Mesendoderm (in vitro differentiated cells): ENCODE data around the gene ADCY7.
"Not testable (repeated sequence)": the region's sequence is repeated elsewhere in the genome, so short reads cannot be mapped to it uniquely, and the experiment has no call there.

Experiments used
- DNase-seq: peaks from one replicate; pipeline ENCODE4 v3.0.0; 2013
- H2AK5ac ChIP-seq: 2 replicates; pipeline ENCODE4 v1.6.1; 2013; ENCODE audit warnings: low read length, inconsistent platforms
- H2BK120ac ChIP-seq: 2 replicates; pipeline ENCODE4 v1.6.1; 2013; ENCODE audit warnings: low read depth, mild to moderate bottlenecking, low read length, moderate library complexity, mixed read lengths
- H2BK15ac ChIP-seq: replicated peaks from 2 replicates; pipeline ENCODE4 v1.6.1; 2013; ENCODE audit warnings: low read depth, mild to moderate bottlenecking, moderate library complexity
- H2BK5ac ChIP-seq: 2 replicates; pipeline ENCODE4 v1.6.1; 2013; ENCODE audit warnings: low read length, inconsistent platforms
- H3K18ac ChIP-seq: 2 replicates; pipeline ENCODE4 v1.6.1; 2013; ENCODE audit warnings: mild to moderate bottlenecking, low read length, mixed read lengths
- H3K23ac ChIP-seq: one replicate; pipeline ENCODE4 v1.6.1; 2013; ENCODE audit warnings: low read length
- H3K27ac ChIP-seq: 2 replicates; pipeline ENCODE4 v1.5.1; 2013; ENCODE audit warnings: low read depth, mild to moderate bottlenecking, inconsistent platforms, low read length, moderate library complexity
- H3K27me3 ChIP-seq: 2 replicates; pipeline ENCODE4 v1.6.1; 2013; ENCODE audit warnings: low read length, control low read depth, mild to moderate bottlenecking, inconsistent platforms; ENCODE audit not compliant: insufficient read depth, poor library complexity
- H3K36me3 ChIP-seq: 2 replicates; pipeline ENCODE4 v1.6.1; 2013; ENCODE audit warnings: low read length, inconsistent platforms; ENCODE audit not compliant: control insufficient read depth, insufficient read depth
- H3K4ac ChIP-seq: one replicate; pipeline ENCODE4 v1.6.1; 2013; ENCODE audit warnings: low read depth, mild to moderate bottlenecking, low read length, moderate library complexity
- H3K4me1 ChIP-seq: 2 replicates; pipeline ENCODE4 v1.6.1; 2013; ENCODE audit warnings: low read depth, low read length, inconsistent platforms; ENCODE audit not compliant: control insufficient read depth
- H3K4me2 ChIP-seq: 2 replicates; pipeline ENCODE4 v1.6.1; 2013; ENCODE audit warnings: low read length
- H3K4me3 ChIP-seq: 2 replicates; pipeline ENCODE4 v1.5.1; 2013; ENCODE audit warnings: mild to moderate bottlenecking, low read length
- H3K56ac ChIP-seq: one replicate; pipeline ENCODE4 v1.6.1; 2013; ENCODE audit warnings: low read length
- H3K79me1 ChIP-seq: 2 replicates; pipeline ENCODE4 v1.6.1; 2013; ENCODE audit warnings: low read length, inconsistent platforms
- H3K79me2 ChIP-seq: 2 replicates; pipeline ENCODE4 v1.6.1; 2013; ENCODE audit warnings: mild to moderate bottlenecking, low read length; ENCODE audit not compliant: control insufficient read depth, insufficient read depth
- H3K9ac ChIP-seq: 2 replicates; pipeline ENCODE4 v1.6.1; 2013; ENCODE audit warnings: low read length, inconsistent platforms
- H4K5ac ChIP-seq: one replicate; pipeline ENCODE4 v1.6.1; 2013; ENCODE audit warnings: low read length
- H4K8ac ChIP-seq: one replicate; pipeline ENCODE4 v1.6.1; 2013; ENCODE audit warnings: low read depth, mild to moderate bottlenecking, control low read depth, low read length, moderate library complexity
- WGBS: extraction: QIAGEN DNeasy Blood & Tissue Kit; methylation state at CpG from one replicate; pipeline ENCODE4 v1.1.7; 2013; ENCODE audit warnings: low lambda C conversion rate, missing lambda C conversion rate; ENCODE audit not compliant: insufficient coverage; ENCODE audit errors: extremely low coverage; 5-methylcytosine and 5-hydroxymethylcytosine counted together

Gene ADCY7

GRCh38 chr16:50336884-50337283 lies 70.5 kb downstream of the ADCY7 start:
- no CpG with 5 or more reads among the region's 1 CpG for WGBS
- peaks cover 3% of the 10 kb centered on the region for H3K36me3 ChIP-seq

DNA sequence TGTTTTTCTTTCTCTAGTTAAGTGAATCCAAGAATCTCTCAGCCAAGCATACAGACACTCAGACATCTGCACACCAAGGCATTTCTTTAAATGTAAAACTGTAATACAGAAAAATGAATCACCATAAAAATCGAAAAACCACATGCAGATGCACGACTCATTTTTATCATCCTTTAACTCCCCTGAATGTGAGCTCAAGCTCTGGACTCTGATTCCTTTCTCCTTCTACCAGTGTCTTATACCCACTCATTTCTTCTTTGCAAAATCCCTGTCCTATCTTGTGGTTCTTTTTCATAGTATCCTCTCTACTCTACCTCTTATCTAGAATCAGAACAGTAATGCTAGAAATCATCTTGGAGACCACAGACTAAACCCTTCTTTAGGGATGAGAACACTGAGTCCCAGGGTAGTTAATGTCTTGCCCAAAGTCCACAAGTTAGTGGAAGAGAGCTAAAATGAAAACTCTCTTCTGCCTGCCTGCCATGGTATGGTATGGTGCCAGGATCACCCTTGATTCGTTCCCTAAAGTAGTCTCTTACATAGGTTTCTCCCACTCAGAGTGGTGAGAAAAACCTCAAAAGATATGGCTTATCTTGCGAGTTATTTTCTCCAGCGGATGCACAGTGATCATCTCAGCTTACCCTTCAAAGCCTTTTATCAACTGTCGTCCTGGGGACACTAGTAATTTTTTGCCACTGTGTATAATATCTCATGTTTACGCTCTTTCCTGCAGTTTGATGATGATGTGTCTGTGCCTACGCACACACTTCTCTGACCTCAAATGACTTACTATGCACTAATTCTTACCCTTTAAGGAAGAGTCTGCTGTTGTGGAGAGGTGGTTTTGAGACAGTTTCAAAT lies 72.2 kb downstream of the ADCY7 start:
- Histone ChIP-seq H2BK120ac (no peak overlapping the region), H3K79me2 (no peaks in the 10 kb centered on the region), H4K8ac (no peak overlapping the region), H3K27me3 (no peaks in the 10 kb centered on the region), H3K4me1 (no peaks in the 10 kb centered on the region), H4K5ac (no peak overlapping the region), H3K9ac (no peak overlapping the region), H3K23ac (no peak overlapping the region), H3K4me3 (no peak overlapping the region), H2AK5ac (no peak overlapping the region), H3K79me1 (no peaks in the 10 kb centered on the region), H3K18ac (no peak overlapping the region), H3K56ac (no peak overlapping the region), H2BK5ac (no peak overlapping the region), H3K4ac (no peak overlapping the region), H3K36me3 (peaks cover 3% of the 10 kb centered on the region), H3K4me2 (no peak overlapping the region), H3K27ac (no peak overlapping the region), H2BK15ac (no peak overlapping the region)
- no peak for DNase-seq
- WGBS: no CpG with 5 or more reads among the region's 8 CpGs

More at GRCh38 chr16:50336884-50337283, 70.5 kb downstream of the ADCY7 start:
- no peaks in the 10 kb centered on the region for H3K79me2 ChIP-seq
- DNase-seq: no peak
- H2AK5ac ChIP-seq: no peak overlapping the region
- no peak overlapping the region for H4K8ac ChIP-seq
- H2BK120ac ChIP-seq: no peak overlapping the region
- H2BK15ac ChIP-seq: no peak overlapping the region
- no peaks in the 10 kb centered on the region for H3K79me1 ChIP-seq
- no peak overlapping the region for H3K18ac ChIP-seq
- H3K56ac ChIP-seq: no peak overlapping the region
- no peak overlapping the region for H3K4me2 ChIP-seq
- no peak overlapping the region for H3K4ac ChIP-seq
- H3K27me3 ChIP-seq: no peaks in the 10 kb centered on the region
- no peak overlapping the region for H2BK5ac ChIP-seq
- H3K27ac ChIP-seq: no peak overlapping the region
- no peak overlapping the region for H3K23ac ChIP-seq
- H3K4me1 ChIP-seq: no peaks in the 10 kb centered on the region
- H3K9ac ChIP-seq: no peak overlapping the region
- H3K4me3 ChIP-seq: no peak overlapping the region
- H4K5ac ChIP-seq: no peak overlapping the region

GRCh38 chr16:50340578-50340977 lies 74.2 kb downstream of the ADCY7 start:
- no peak overlapping the region for H4K5ac ChIP-seq
- no peak for DNase-seq
- peaks cover 2% of the 10 kb centered on the region for H3K36me3 ChIP-seq
- H3K4me3 ChIP-seq: no peak overlapping the region
- H3K56ac ChIP-seq: no peak overlapping the region
- H3K4me1 ChIP-seq: no peaks in the 10 kb centered on the region
- no CpG with 5 or more reads among the region's 2 CpGs for whole genome bisulfite sequencing
- no peak overlapping the region for H3K23ac ChIP-seq
- no peak overlapping the region for H4K8ac ChIP-seq
- no peak overlapping the region for H2BK15ac ChIP-seq
- H3K4me2 ChIP-seq: no peak overlapping the region
- H3K9ac ChIP-seq: no peak overlapping the region
- H2BK5ac ChIP-seq: no peak overlapping the region
- no peaks in the 10 kb centered on the region for H3K27me3 ChIP-seq
- no peaks in the 10 kb centered on the region for H3K79me2 ChIP-seq
- H3K27ac ChIP-seq: no peak overlapping the region
- H2BK120ac ChIP-seq: no peak overlapping the region
- H3K79me1 ChIP-seq: no peaks in the 10 kb centered on the region
- no peak overlapping the region for H3K18ac ChIP-seq
- no peak overlapping the region for H3K4ac ChIP-seq
- H2AK5ac ChIP-seq: no peak overlapping the region

- not testable (repeated sequence) for H3K18ac ChIP-seq, H3K4me1 ChIP-seq, H3K4me2 ChIP-seq, H4K5ac ChIP-seq, H2BK120ac ChIP-seq, H3K4ac ChIP-seq, H3K9ac ChIP-seq, H2AK5ac ChIP-seq, H3K56ac ChIP-seq, H3K27ac ChIP-seq, H2BK5ac ChIP-seq, H3K36me3 ChIP-seq, H3K27me3 ChIP-seq, H4K8ac ChIP-seq, H3K23ac ChIP-seq, H3K4me3 ChIP-seq, H3K79me1 ChIP-seq, DNase-seq, H2BK15ac ChIP-seq, H3K79me2 ChIP-seq
- WGBS: no CpG with 5 or more reads among the region's 8 CpGs
Measured at GRCh38 chr16:50343566-50343965, 77.2 kb downstream of the ADCY7 start.

GRCh38 chr16:50345210-50345609 lies 78.9 kb downstream of the ADCY7 start:
- H3K18ac ChIP-seq, H3K23ac ChIP-seq, H4K5ac ChIP-seq, H3K56ac ChIP-seq, H2BK120ac ChIP-seq, DNase-seq, H3K4me2 ChIP-seq, H3K4me3 ChIP-seq, H2BK5ac ChIP-seq, H3K27ac ChIP-seq, H3K4ac ChIP-seq, H3K79me1 ChIP-seq, H3K36me3 ChIP-seq, H4K8ac ChIP-seq, H2AK5ac ChIP-seq, H3K4me1 ChIP-seq, H3K79me2 ChIP-seq, H2BK15ac ChIP-seq, H3K27me3 ChIP-seq, H3K9ac ChIP-seq: not testable (repeated sequence)
- WGBS: no CpG with 5 or more reads among the region's 2 CpGs

- no peaks in the 10 kb centered on the region for H3K27me3 ChIP-seq
Measured at GRCh38 chr16:50351116-50351515, 84.8 kb downstream of the ADCY7 start.

More at GRCh38 chr16:50351116-50351515, 84.8 kb downstream of the ADCY7 start:
- H3K27ac ChIP-seq: no peak overlapping the region
- H2BK15ac ChIP-seq: no peak overlapping the region
- H3K56ac ChIP-seq: no peak overlapping the region
- peaks cover 5% of the 10 kb centered on the region for H3K36me3 ChIP-seq
- H3K79me2 ChIP-seq: no peaks in the 10 kb centered on the region
- H3K18ac ChIP-seq: no peak overlapping the region
- DNase-seq: no peak
- H4K5ac ChIP-seq: no peak overlapping the region
- H3K23ac ChIP-seq: no peak overlapping the region
- no peak overlapping the region for H4K8ac ChIP-seq
- H3K4me1 ChIP-seq: no peaks in the 10 kb centered on the region
- no peak overlapping the region for H3K4me3 ChIP-seq
- H2AK5ac ChIP-seq: no peak overlapping the region
- WGBS: no CpG with 5 or more reads among the region's 5 CpGs
- H3K79me1 ChIP-seq: no peaks in the 10 kb centered on the region
- H3K9ac ChIP-seq: no peak overlapping the region
- no peak overlapping the region for H3K4ac ChIP-seq
- no peak overlapping the region for H2BK120ac ChIP-seq
- no peak overlapping the region for H3K4me2 ChIP-seq
- H2BK5ac ChIP-seq: no peak overlapping the region
